Activated naive CD8-positive, alpha-beta T cell treated with anti-CD3 and anti-CD28 coated beads, Interleukin-2, amount 10 ng/mL, durations not matched to agents 7 days and 5 days (primary cell): ENCODE data around the gene NFKBIE. TPM values are rescaled to one million over a fixed set of nuclear protein-coding genes. Genes with fewer than 3 reads are reported as not detected.
A peak's percentile ranks its signal among the peaks of the same experiment; 100 is the strongest.
"Not testable (repeated sequence)": the region's sequence is repeated elsewhere in the genome, so short reads cannot be mapped to it uniquely, and the experiment has no call there.

Experiments
- ATAC-seq: fragments of 150-1000 bp; cut with Tn5 transposase; one replicate; pipeline ENCODE4 v1.10.0; 2021; ENCODE audit warnings: low read depth, moderate library complexity
- POLR2A ChIA-PET: fragments of 350-600 bp; sonication (Branson Sonifier 250); formaldehyde crosslinking; loops from one replicate; lab custom pipeline; 2021; ENCODE audit warnings: antibody characterized with exemption; lab: Charles Lee
- DNase-seq: peaks from one replicate; pipeline ENCODE4 v3.0.0; 2021
- H3K27ac Mint-ChIP-seq: one replicate; pipeline ENCODE4 v1.8.0; 2022; ENCODE audit warnings: mild to moderate bottlenecking, mixed read lengths
- H3K27me3 Mint-ChIP-seq: one replicate; pipeline ENCODE4 v1.8.0; 2022; ENCODE audit warnings: mild to moderate bottlenecking, moderate library complexity, mixed read lengths
- H3K36me3 Mint-ChIP-seq: one replicate; pipeline ENCODE4 v1.8.0; 2021; ENCODE audit warnings: mild to moderate bottlenecking, mixed read lengths
- H3K4me1 Mint-ChIP-seq: one replicate; pipeline ENCODE4 v1.8.0; 2021; ENCODE audit warnings: mixed read lengths
- H3K4me3 Mint-ChIP-seq: one replicate; pipeline ENCODE4 v1.8.0; 2022; ENCODE audit warnings: mild to moderate bottlenecking, moderate library complexity, mixed read lengths
- H3K9me3 Mint-ChIP-seq: one replicate; pipeline ENCODE4 v1.8.0; 2021; ENCODE audit warnings: mixed read lengths
- total RNA-seq, 2 experiments: library from RNA; stranded (reverse); gene quantifications; one replicate each; pipeline ENCODE4 v1.2.3, GENCODE V29; 2021

NFKBIE gene
- total RNA-seq = 10 to 100 TPM; 14.0 to 14.3 TPM

GRCh38 chr6:44265007-44265721 is at the start of gene NFKBIE:
Gene NFKBIE (minus strand): TSS chr6:44265551. CDS start chr6:44265346, 205 bp downstream.
- peaks cover 54% of the 10 kb centered on the region for H3K4me1 Mint-ChIP-seq
- DNase-seq (peak; percentile 95), ATAC-seq (peak; percentile 69)
- H3K9me3 Mint-ChIP-seq = no peaks in the 10 kb centered on the region
- peaks cover 11% of the 10 kb centered on the region for H3K36me3 Mint-ChIP-seq
- POLR2A ChIA-PET = interaction anchor here (0.6 to 4.7 kb wide), 5 partner anchors 10 to 47 kb away, joined by 3 to 30 read pairs (median 4); partner anchors contain the start of gene HSP90AB1
- peaks cover 22% of the 10 kb centered on the region for H3K27me3 Mint-ChIP-seq
- peak within 1 kb of the TSS; percentile 99 for H3K4me3 Mint-ChIP-seq
- peak within 1 kb of the TSS; percentile 98 for H3K27ac Mint-ChIP-seq

- H3K9me3 Mint-ChIP-seq, DNase-seq, H3K27ac Mint-ChIP-seq, H3K4me3 Mint-ChIP-seq, ATAC-seq, H3K36me3 Mint-ChIP-seq: not testable (repeated sequence)
- Mint-ChIP-seq H3K4me1 (peaks cover 10% of the 10 kb centered on the region), H3K27me3 (peaks cover 19% of the 10 kb centered on the region)
- POLR2A ChIA-PET = interaction anchor here (1.0 kb wide), 1 partner anchor 67 kb away, joined by 3 read pairs; the partner anchor contains the start of gene HSP90AB1
Observed at GRCh38 chr6:44314657-44315056, 49.3 kb upstream of the NFKBIE start.

- H3K36me3 Mint-ChIP-seq = peaks cover 7% of the 10 kb centered on the region
- H3K4me3 Mint-ChIP-seq = peak within 1 kb of the TSS; percentile 99
- peaks cover 10% of the 10 kb centered on the region for H3K4me1 Mint-ChIP-seq
- POLR2A ChIA-PET = interaction anchor here (0.6 to 1.3 kb wide), 7 partner anchors 17 to 74 kb away, joined by 3 to 6 read pairs (median 3); partner anchors contain the start of genes CDC5L and HSP90AB1
- ATAC-seq (peak; percentile 93), DNase-seq (peak; percentile 95)
- no peaks in the 10 kb centered on the region for H3K9me3 Mint-ChIP-seq
- peaks cover 9% of the 10 kb centered on the region for H3K27me3 Mint-ChIP-seq
- peak within 1 kb of the TSS; percentile 97 for H3K27ac Mint-ChIP-seq
Observed at GRCh38 chr6:44312901-44313788, 47.8 kb upstream of the NFKBIE start, which contains the start of gene AARS2. Gene AARS2 (minus strand): TSS chr6:44313347. CDS start chr6:44313323, 24 bp downstream.

- POLR2A ChIA-PET = no interaction called here
- peaks cover 10% of the 10 kb centered on the region for H3K36me3 Mint-ChIP-seq
Observed at GRCh38 chr6:44311767-44312166, 46.4 kb upstream of the NFKBIE start.

GRCh38 chr6:44311304-44311703 is 46.0 kb upstream of the NFKBIE start:
- POLR2A ChIA-PET = interaction anchor here (1.2 kb wide), 1 partner anchor 43 kb away, joined by 3 read pairs; no protein-coding TSS in a partner anchor
- H3K4me3 Mint-ChIP-seq = peak overlapping the region; percentile 99

More at GRCh38 chr6:44311767-44312166, 46.4 kb upstream of the NFKBIE start:
- Mint-ChIP-seq H3K27ac (no peak overlapping the region), H3K9me3 (no peaks in the 10 kb centered on the region), H3K4me3 (peak overlapping the region; percentile 99), H3K27me3 (no peaks in the 10 kb centered on the region), H3K4me1 (peaks cover 10% of the 10 kb centered on the region)
- no peak for ATAC-seq
- DNase-seq = no peak

GRCh38 chr6:44310241-44310640 is 44.9 kb upstream of the NFKBIE start:
- Mint-ChIP-seq H3K27ac (no peak overlapping the region), H3K4me1 (peaks cover 16% of the 10 kb centered on the region), H3K36me3 (peaks cover 17% of the 10 kb centered on the region), H3K27me3 (no peaks in the 10 kb centered on the region), H3K9me3 (no peaks in the 10 kb centered on the region), H3K4me3 (no peak overlapping the region)
- POLR2A ChIA-PET = interaction anchor here (1.0 to 1.2 kb wide), 2 partner anchors 14 to 42 kb away, joined by 3 read pairs; no protein-coding TSS in a partner anchor
- DNase-seq (no peak), ATAC-seq (no peak)

More at GRCh38 chr6:44311304-44311703, 46.0 kb upstream of the NFKBIE start:
- H3K27me3 Mint-ChIP-seq = no peaks in the 10 kb centered on the region
- H3K27ac Mint-ChIP-seq = no peak overlapping the region
- ATAC-seq (no peak), DNase-seq (no peak)
- peaks cover 10% of the 10 kb centered on the region for H3K4me1 Mint-ChIP-seq
- H3K9me3 Mint-ChIP-seq = no peaks in the 10 kb centered on the region
- H3K36me3 Mint-ChIP-seq = peaks cover 10% of the 10 kb centered on the region

GRCh38 chr6:44309631-44310030 is 44.3 kb upstream of the NFKBIE start:
- DNase-seq (no peak), ATAC-seq (no peak)
- no peaks in the 10 kb centered on the region for H3K27me3 Mint-ChIP-seq
- no peaks in the 10 kb centered on the region for H3K9me3 Mint-ChIP-seq
- peaks cover 16% of the 10 kb centered on the region for H3K4me1 Mint-ChIP-seq
- H3K4me3 Mint-ChIP-seq = no peak overlapping the region
- no peak overlapping the region for H3K27ac Mint-ChIP-seq
- H3K36me3 Mint-ChIP-seq = peaks cover 17% of the 10 kb centered on the region
- POLR2A ChIA-PET = interaction anchor here (1.0 kb wide), 1 partner anchor 14 kb away, joined by 3 read pairs; no protein-coding TSS in a partner anchor

- POLR2A ChIA-PET = interaction anchor here (1.0 kb wide), 1 partner anchor 13 kb away, joined by 3 read pairs; no protein-coding TSS in a partner anchor
Observed at GRCh38 chr6:44309092-44309491, 43.7 kb upstream of the NFKBIE start.

GRCh38 chr6:44307217-44307616 is 41.9 kb upstream of the NFKBIE start:
- no peaks in the 10 kb centered on the region for H3K27me3 Mint-ChIP-seq
- no peak overlapping the region for H3K4me3 Mint-ChIP-seq
- no peak overlapping the region for H3K27ac Mint-ChIP-seq
- DNase-seq = no peak
- H3K36me3 Mint-ChIP-seq = peaks cover 19% of the 10 kb centered on the region
- H3K9me3 Mint-ChIP-seq = no peaks in the 10 kb centered on the region
- no peak for ATAC-seq
- POLR2A ChIA-PET = no interaction called here
- peaks cover 13% of the 10 kb centered on the region for H3K4me1 Mint-ChIP-seq

More at GRCh38 chr6:44309092-44309491, 43.7 kb upstream of the NFKBIE start:
- peaks cover 17% of the 10 kb centered on the region for H3K36me3 Mint-ChIP-seq
- DNase-seq (no peak), ATAC-seq (no peak)
- peaks cover 16% of the 10 kb centered on the region for H3K4me1 Mint-ChIP-seq
- no peak overlapping the region for H3K4me3 Mint-ChIP-seq
- H3K27me3 Mint-ChIP-seq = no peaks in the 10 kb centered on the region
- no peaks in the 10 kb centered on the region for H3K9me3 Mint-ChIP-seq
- H3K27ac Mint-ChIP-seq = no peak overlapping the region

- no peak overlapping the region for H3K27ac Mint-ChIP-seq
- ATAC-seq = no peak
- H3K4me3 Mint-ChIP-seq = no peak overlapping the region
- H3K36me3 Mint-ChIP-seq = peaks cover 19% of the 10 kb centered on the region
- H3K9me3 Mint-ChIP-seq = no peaks in the 10 kb centered on the region
- POLR2A ChIA-PET = no interaction called here
- no peaks in the 10 kb centered on the region for H3K27me3 Mint-ChIP-seq
- H3K4me1 Mint-ChIP-seq = peaks cover 8% of the 10 kb centered on the region
- DNase-seq = no peak
Observed at GRCh38 chr6:44306710-44307109, 41.4 kb upstream of the NFKBIE start.

GRCh38 chr6:44305200-44305725 is 39.9 kb upstream of the NFKBIE start:
- Mint-ChIP-seq H3K27ac (peak overlapping the region; percentile 38), H3K9me3 (no peaks in the 10 kb centered on the region), H3K4me3 (no peak overlapping the region), H3K36me3 (peaks cover 22% of the 10 kb centered on the region), H3K4me1 (peaks cover 6% of the 10 kb centered on the region), H3K27me3 (no peaks in the 10 kb centered on the region)
- POLR2A ChIA-PET = interaction anchor here (1.8 kb wide), 1 partner anchor 37 kb away, joined by 7 read pairs; no protein-coding TSS in a partner anchor
- DNase-seq = no peak
- no peak for ATAC-seq

- peak; percentile 59 for DNase-seq
- H3K36me3 Mint-ChIP-seq = peaks cover 22% of the 10 kb centered on the region
- ATAC-seq = peak; percentile 59
- H3K4me1 Mint-ChIP-seq = peaks cover 6% of the 10 kb centered on the region
- H3K9me3 Mint-ChIP-seq = no peaks in the 10 kb centered on the region
- no peaks in the 10 kb centered on the region for H3K27me3 Mint-ChIP-seq
- H3K4me3 Mint-ChIP-seq = no peak overlapping the region
- no peak overlapping the region for H3K27ac Mint-ChIP-seq
- POLR2A ChIA-PET = interaction anchor here (1.8 kb wide), 1 partner anchor 36 kb away, joined by 7 read pairs; no protein-coding TSS in a partner anchor
Observed at GRCh38 chr6:44304282-44305199, 39.2 kb upstream of the NFKBIE start.
